ACHN (cell line): ENCODE data around the gene COL5A1.
"Not testable (repeated sequence)": the region's sequence is repeated elsewhere in the genome, so short reads cannot be mapped to it uniquely, and the experiment has no call there.

Experiments used
- DNase-seq: peaks from one replicate; pipeline ENCODE4 v3.0.0-alpha.2; 2015
- in situ Hi-C: cut with HindIII; loops from 2 replicates; pipeline ENCODE4 v1.10.0; 2017; ENCODE audit warnings: low sequenced_read_pairs, low pct_ligation_motif_present, low pct_unique_long_range_greater_than_20kb

Gene COL5A1

GRCh38 chr9:134634667-134635230, 6.9 kb upstream of the COL5A1 start:
- DNase-seq, result no peak
- in situ Hi-C loops, result no loop called here

- in situ Hi-C loops, result no loop called here
- no peak for DNase-seq
Observed at GRCh38 chr9:134635351-134636148, 6.1 kb upstream of the COL5A1 start.

DNA sequence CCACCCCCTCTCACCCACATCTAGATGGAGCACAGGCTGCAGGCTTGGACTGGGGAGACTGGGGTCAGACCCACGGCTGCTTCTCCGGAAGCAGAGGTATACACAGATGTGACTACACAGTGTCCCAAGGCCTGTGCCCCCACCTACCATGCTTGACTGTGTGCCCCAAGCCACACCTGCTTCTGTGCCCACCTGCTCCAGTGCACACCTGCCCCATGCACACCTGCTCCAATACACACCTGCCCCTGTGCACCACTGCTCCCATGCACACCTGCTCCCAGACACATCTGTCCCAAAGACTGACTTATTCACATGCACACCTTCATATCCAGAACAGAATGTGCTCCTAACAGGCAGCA, 5.5 kb upstream of the COL5A1 start:
- in situ Hi-C loops, result no loop called here
- no peak for DNase-seq

- DNase-seq, result no peak
- in situ Hi-C loops, result no loop called here
Observed at GRCh38 chr9:134637241-134637640, 4.4 kb upstream of the COL5A1 start.

GRCh38 chr9:134637696-134638501, 3.7 kb upstream of the COL5A1 start:
- in situ Hi-C loops, result no loop called here
- no peak for DNase-seq

DNA sequence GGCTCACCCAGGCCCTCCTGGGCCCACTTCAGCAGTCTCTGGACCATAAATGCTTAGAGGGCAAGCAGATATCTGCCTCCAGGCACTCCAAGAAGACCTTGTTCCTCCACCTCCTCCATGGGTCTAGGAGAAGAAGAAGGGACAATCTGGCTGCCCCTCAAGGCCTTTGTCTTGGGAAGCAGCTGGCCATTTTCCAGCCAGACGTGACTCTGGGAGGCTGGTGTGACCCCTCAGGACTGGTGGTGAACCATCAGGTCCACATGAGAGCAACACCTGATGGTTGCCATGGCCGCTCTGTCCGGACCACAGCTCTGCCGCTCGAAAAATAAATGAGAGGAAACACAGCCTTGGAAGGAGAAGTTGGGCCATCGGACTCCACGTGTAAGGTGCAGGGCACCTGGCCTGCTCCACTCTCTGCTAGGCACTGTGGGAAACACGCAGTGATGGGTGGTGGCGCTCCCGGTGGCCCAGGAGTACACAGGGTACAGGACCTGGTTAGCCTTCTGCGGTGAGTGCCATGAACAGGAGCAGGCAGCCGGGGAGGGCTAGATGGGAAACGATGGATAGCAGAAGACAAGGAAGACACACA, 3.0 kb upstream of the COL5A1 start:
- in situ Hi-C loops, result no loop called here

GRCh38 chr9:134639994-134640393, 1.6 kb upstream of the COL5A1 start:
- in situ Hi-C loops, result no loop called here

More for the DNA sequence above, 3.0 kb upstream of the COL5A1 start:
- no peak for DNase-seq

GRCh38 chr9:134640506-134641172, 964 bp upstream of the COL5A1 start:
- DNase-seq, result no peak
- in situ Hi-C loops, result no loop called here

More at GRCh38 chr9:134639994-134640393, 1.6 kb upstream of the COL5A1 start:
- no peak for DNase-seq

DNA sequence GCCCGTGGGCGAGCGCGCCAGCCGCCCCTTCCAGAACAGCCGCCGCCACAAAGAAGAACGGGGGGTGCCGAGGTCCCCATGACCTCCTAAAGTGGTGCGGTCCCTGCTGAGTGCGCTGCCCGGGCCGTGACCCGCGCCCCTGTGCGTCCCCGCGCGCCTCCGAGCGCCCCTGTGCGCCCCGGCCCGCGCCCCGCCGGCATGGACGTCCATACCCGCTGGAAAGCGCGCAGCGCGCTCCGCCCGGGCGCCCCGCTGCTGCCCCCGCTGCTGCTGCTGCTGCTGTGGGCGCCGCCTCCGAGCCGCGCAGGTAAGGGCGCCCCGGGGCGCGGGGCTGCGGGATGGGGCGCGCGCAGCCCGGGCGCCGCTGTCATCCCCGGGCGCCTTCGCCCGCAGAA, 384 bp downstream of the COL5A1 start:
- DNase-seq, result no peak
- in situ Hi-C loops, result no loop called here

GRCh38 chr9:134642385-134643181, 980 bp downstream of the COL5A1 start:
- DNase-seq, result no peak
- in situ Hi-C loops, result no loop called here

DNA sequence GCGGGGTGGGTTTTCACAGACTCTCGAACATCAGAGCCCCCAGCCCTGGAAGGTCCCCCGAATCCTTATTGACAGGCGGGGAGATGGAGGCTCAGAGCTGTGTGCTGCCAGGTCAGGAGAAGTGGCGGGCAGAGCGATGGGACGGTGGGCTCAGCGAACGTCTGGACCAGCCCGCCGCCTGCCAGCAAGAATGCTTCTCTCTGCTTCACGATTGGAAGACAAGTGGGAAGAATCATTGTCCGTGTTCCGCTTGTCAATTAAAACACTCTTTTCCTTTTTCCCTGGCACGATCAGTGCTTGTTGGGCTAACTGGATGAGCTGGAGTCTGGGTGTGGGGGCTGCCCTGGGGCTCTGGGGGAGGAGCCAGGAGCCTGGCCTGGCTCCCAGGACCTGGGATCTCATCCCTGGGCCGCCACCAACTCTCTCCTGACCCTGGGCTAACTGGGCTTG, 1.6 kb downstream of the COL5A1 start:
- in situ Hi-C loops, result no loop called here
- DNase-seq, result no peak

GRCh38 chr9:134644401-134644724, 2.8 kb downstream of the COL5A1 start:
- DNase-seq, in situ Hi-C loops: not testable (repeated sequence)

GRCh38 chr9:134644725-134645606, 3.4 kb downstream of the COL5A1 start:
- in situ Hi-C loops, result no loop called here
- DNase-seq, result no peak

- DNase-seq, result no peak
- in situ Hi-C loops, result no loop called here
Observed at GRCh38 chr9:134645607-134646365, 4.2 kb downstream of the COL5A1 start.

DNA sequence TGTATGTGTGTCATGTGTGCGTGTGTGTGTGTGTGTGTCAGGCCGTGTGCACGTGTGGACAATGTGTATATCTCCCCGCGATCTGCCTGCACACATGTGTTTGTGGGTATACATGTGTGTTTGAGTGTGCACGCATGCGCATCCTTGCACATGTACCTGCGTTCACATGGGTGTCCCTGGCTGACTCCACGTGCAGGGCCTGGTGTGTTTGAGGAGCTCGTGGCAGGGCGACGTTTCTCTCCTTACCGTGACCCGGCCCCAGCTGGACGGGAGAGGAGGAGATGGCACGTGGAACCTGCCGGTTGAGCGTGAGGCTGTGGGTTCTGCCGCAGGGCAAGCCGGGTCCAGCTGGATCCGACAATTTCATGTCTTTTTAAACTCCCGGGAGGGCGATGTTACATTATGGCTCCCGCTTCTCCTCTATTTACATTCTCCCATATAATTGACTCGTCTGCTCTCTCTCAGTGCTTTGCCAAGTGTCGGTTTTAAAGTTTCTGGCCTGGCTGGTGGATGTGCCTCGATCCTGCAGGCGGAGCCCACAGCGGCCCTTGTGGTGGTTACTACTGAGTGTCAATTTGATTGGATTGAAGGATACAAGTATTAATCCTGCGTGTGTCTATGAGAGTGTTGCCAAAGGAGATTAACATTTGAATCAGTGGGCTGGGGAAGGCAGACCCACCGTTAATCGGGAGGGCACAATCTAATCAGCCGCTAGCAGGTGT, 5.9 kb downstream of the COL5A1 start:
- in situ Hi-C loops, result no loop called here
- no peak for DNase-seq
